IMR-90 (cell line): ENCODE measurements around the gene GNA14.
"Not testable (repeated sequence)": the region's sequence is repeated elsewhere in the genome, so short reads cannot be mapped to it uniquely, and the experiment has no call there.

Source experiments
- CTCF ChIP-seq: conservative IDR thresholded peaks from 2 replicates; pipeline ENCODE4 v1.5.1; 2012; ENCODE audit warnings: mild to moderate bottlenecking, low read depth, low read length, improper control_type of control experiment
- ELK1 ChIP-seq: fragments of 150-350 bp; IDR thresholded peaks from 2 replicates; pipeline ENCODE4 v1.6.1; 2016; ENCODE audit warnings: low read depth, mild to moderate bottlenecking, low read length, moderate library complexity, borderline replicate concordance
- FOS ChIP-seq: fragments of 150-350 bp; IDR thresholded peaks from 2 replicates; pipeline ENCODE4 v1.6.1; 2016; ENCODE audit warnings: low read depth, low read length
- MAZ ChIP-seq: IDR thresholded peaks from 2 replicates; pipeline ENCODE4 v1.6.1; 2012; ENCODE audit warnings: low read depth, mild to moderate bottlenecking, low read length, improper control_type of control experiment, moderate library complexity, borderline replicate concordance
- POLR2A ChIP-seq: IDR thresholded peaks from 2 replicates; pipeline ENCODE4 v1.6.1; 2012; ENCODE audit warnings: mild to moderate bottlenecking, low read depth, low read length
- RAD21 ChIP-seq: IDR thresholded peaks from 2 replicates; pipeline ENCODE4 v1.6.1; 2012; ENCODE audit warnings: low read length, improper control_type of control experiment
- RFX5 ChIP-seq: IDR thresholded peaks from 2 replicates; pipeline ENCODE4 v1.8.0; 2012; ENCODE audit warnings: low read depth, mild to moderate bottlenecking, low read length, moderate library complexity
- SMC3 ChIP-seq: fragments of 150-350 bp; IDR thresholded peaks from 2 replicates; pipeline ENCODE4 v1.6.1; 2016; ENCODE audit warnings: low read depth, mild to moderate bottlenecking, antibody characterized with exemption, low read length, moderate library complexity

GRCh38 chr9:77687737-77688136 is 39.6 kb upstream of the GNA14 start:
- not testable (repeated sequence) for TF ChIP-seq ELK1, CTCF, MAZ, RFX5, POLR2A, RAD21, SMC3, FOS
